Lower leg skin (tissue), 3 donors: ENCODE results near the gene MDFIC2.

Source experiments
- CTCF ChIP-seq, 3 donors: fragments of 450-650 bp; IDR thresholded peaks; one replicate each; pipeline ENCODE4 v1.5.1; 2016; ENCODE audit warnings: antibody characterized with exemption in 3 of 3, mild to moderate bottlenecking in 3 of 3, moderate library complexity in 2 of 3
- POLR2A ChIP-seq, 2 donors: fragments of 450-650 bp; IDR thresholded peaks; one replicate each; pipeline ENCODE4 v1.6.1; 2016 to 2017; ENCODE audit warnings: antibody characterized with exemption in 2 of 2, mild to moderate bottlenecking in 1 of 2, moderate library complexity in 1 of 2

- no peak for TF ChIP-seq CTCF (IDR thresholded peaks at IDR 0.05)
- TF ChIP-seq POLR2A (IDR thresholded peaks at IDR 0.05), result no peak
These were observed 3.7 kb downstream of the MDFIC2 start for GRCh38 chr3:70308760-70309159.
